ENCODE measurements around the gene AQP12A.

AQP12A gene

DNA sequence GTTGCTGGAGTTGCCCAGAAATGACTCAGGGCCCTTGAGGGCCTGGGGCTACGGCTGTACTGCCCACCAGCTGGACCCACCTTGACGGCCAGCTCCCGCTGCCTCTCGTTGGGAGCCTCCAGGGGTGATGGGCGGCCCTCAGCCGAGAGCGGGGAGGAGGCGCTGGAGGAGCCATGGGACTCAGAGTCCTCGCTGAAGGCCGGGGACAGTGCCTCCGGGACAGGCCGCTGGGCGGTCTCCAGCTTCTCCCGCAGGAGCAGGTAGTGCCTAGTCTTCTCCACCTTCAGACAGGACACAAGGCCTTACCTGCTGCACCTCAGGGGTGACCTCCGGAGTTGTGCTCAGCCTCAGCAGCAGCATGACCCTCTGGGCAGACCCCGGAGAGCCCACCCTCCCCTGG is 30.7 kb downstream of the AQP12A start:
- no peak for DNase-seq (ENCODE audit: low read depth, low spot score)

DNA sequence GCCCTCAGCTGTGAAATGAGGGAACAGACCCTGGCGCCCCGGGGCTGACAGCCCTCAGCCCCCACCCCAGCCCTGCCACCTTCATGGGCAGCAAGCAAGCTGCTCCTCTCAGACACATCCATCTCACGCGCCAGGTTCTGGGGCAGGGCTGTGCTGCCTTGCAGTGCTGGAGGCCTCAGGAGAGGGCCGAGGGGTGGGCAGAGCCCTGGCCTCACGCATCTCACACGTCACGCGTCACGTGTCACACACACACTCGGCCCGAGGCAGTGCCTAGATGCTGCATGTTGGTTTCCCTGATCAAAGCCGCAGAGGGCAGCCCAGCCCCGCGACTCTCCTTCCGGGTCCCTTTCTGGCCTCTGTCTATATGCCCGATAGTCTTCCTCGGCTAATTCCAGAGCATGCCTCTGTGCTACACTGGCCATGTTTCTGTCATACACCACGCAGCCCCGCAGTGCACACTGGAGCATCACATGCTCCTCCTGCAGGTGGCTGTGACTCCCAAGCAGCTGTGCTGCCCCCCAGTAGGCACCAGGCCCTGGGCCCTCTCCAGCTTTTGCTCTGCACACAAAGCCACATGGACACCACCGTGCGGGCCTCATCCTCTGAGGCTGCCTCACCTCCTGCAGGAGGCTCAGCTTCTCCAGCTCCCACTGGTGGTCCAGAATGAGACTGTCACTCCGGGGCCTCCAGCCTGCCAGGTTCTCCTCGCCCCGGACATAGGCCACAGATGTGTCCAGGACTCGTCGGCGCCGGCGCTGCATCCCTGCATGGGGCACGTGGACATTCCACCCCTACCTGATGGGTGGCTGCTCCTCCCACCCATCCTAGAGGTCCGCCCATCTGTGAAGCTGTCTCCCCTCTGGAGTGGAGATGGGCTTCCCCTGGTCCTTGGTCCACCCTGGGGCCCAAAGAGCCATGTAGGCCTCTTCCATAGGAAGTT is 31.4 kb downstream of the AQP12A start:
- no peak for DNase-seq (ENCODE audit: low read depth, low spot score)

DNA sequence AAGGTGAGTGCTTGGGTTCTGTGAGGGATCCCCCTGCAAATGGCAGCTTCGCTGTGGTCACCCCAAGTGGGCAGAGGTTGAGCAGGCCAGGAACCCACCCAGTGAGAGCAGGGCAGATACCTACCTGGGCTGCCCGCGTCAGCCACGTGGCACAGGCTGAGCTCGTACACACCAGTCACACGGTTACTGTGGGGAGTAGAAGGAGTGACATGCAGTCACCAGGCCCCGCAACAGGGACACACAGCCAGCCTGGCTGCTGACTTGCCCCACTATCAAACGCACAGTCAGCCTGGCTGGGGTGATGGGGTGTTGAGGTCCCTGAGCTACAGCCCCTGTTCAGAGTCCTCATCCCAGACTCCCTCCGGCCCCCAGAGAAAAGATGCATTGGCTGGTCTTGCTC is 32.2 kb downstream of the AQP12A start:
- no peak for DNase-seq (ENCODE audit: low read depth, low spot score)

DNA sequence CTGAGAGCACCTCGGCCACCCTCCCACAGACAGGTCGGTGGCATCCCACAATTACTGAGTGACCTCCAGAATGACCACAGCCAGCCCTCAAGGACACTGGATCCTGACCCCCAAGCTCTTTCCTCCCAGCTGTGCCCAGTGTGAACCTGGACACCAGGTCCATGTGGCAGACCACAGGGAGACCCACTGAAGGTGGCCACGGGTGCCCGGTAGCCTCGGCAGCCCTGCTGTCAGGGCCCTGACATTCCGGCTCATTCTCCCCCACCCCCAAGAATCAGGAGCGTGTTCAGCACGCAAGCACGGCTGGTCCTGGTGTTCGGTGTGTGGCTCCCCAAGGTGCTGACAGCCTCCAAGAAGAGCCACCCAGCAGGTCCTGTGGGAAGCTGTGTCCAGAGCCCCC is 32.8 kb downstream of the AQP12A start:
- DNase-seq (ENCODE audit: low read depth, low spot score): no peak

DNA sequence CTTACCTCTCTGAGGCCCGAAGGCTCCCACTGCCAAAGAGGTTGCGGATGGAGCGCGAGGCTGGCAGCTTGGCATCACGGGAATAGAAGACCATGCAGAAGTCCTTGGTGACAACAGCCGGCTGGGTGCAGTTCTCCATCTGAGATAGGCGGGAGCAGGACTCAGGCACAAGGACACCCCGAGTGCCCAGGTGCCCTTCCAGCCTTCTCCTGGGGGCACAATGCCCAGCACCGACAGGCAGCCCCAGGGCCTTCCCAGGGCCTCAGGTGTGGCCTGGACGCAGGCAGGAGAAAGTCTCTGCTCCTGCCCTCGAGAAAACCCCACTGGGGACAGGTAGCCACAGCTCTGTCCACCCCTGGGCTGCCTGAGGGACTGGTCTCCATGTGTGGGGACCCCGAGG is 33.6 kb downstream of the AQP12A start:
- no peak for DNase-seq (ENCODE audit: low read depth, low spot score)

DNA sequence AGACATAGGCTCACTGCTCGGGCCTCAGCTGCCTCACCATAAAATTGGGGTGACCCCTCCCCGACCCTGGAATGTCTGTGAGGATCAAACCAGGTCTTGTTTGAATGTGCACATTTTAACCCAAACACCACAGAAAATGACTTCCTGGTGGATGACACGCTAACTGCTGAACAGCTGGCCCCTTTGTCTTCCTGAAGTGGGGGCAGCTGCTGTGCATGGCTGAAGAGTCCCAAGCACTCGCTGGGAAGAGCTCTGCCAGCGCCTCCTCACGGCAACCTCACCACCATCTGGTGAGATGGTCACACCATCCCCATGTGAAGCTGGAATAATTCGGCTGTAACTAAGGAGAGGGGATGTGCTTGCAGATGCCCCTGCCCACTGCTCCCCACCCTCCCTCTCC is 34.0 kb downstream of the AQP12A start:
- DNase-seq (ENCODE audit: low read depth, low spot score): no peak

DNA sequence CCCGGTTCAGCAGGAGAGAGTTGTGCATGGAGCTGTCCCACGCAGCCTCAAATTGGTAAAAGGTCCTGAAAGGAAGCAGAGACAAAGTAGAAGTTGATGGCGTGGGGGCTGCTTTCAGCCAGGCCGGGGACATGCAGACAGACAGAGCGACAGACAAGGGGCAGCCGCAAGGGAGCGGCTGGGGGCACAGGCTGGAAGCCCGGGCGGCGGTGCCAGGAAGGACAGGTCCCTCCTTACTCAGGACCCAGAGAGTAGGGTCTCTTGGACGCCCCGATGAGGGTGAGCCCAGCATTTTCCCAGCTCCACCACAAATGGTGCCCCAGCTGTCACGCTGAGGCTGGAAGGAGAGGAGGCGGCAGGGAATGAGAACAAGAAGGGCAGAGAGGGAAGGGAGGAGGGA is 35.2 kb downstream of the AQP12A start:
- no peak for DNase-seq (ENCODE audit: low read depth, low spot score)

DNA sequence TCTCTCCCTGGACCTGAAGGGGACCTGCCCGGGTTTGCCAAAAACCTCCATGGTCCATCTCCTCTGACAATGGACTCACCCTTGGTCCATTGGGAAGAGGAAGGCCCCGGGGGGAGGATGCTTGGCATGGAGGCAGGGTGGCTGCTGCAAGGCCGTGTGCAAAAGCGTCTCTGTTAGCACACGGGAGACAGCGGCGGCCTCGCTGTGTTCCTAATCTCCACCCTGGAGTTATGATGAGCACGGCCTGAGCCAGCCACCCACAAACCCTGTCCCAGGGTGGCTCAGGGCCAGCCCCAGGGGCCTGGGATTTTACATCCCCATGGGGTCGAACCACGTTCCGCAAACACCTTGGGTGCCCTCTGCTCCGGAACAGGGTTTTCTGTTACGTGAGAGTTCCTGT is 35.8 kb downstream of the AQP12A start:
- DNase-seq (ENCODE audit: low read depth, low spot score): no peak

DNA sequence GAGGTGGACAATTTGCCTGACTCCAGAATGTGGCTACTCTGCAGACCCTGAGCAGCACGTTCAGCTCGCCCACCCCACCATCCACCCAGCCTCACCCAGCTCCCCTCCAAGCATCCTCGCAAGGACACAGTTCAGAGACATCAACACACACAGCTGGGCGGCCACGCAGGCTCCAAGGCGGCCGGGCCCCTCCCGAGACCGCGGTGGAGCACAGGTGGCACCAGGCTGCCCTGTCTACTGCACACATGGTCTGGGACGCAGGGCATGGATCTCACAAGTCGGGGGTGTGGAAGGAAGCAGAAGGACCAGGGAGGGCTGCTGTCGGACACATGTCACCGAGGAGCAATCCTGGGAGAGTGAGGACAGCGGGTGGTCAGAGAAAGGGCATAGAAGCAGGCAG is 36.2 kb downstream of the AQP12A start:
- DNase-seq (ENCODE audit: low read depth, low spot score): no peak

DNA sequence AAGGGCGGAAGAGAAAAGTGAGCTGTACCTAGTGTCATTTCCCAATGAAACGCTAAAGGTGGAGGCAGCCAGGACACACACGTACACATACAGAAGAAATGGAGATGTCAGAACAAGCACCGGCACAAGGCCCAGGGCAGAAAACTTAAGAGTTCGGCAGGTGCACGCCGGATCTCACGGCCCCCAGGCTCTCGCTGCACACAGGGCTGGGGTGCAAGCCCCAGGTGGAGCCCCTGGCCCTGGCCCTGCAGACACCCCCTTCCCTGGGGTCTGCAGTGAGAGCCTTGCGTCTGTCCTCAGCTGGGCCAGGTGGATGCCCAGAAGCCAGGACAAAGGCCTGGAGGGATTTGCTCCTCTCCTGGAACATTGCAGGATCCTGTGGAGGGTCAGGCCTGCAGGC is 36.7 kb downstream of the AQP12A start:
- DNase-seq (ENCODE audit: low read depth, low spot score): no peak

DNA sequence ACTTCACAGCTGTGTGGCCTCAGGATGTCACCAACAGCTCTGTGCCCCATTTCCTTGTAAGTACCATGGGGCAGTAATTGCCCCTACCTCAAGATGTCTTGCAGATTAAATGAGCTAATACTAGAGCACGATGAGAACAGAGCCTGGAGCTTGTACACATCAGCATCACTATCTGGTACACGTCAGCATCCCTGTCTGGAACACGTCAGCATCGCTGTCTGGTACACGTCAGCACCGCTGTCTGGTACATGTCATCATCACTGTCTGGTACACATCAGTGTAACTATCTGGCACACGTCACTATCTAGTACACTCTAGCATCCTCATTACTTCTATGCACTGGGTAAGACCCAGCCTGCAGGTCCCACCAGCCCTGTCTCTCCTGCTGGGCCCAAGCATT is 37.2 kb downstream of the AQP12A start:
- DNase-seq (ENCODE audit: low read depth, low spot score): no peak

DNA sequence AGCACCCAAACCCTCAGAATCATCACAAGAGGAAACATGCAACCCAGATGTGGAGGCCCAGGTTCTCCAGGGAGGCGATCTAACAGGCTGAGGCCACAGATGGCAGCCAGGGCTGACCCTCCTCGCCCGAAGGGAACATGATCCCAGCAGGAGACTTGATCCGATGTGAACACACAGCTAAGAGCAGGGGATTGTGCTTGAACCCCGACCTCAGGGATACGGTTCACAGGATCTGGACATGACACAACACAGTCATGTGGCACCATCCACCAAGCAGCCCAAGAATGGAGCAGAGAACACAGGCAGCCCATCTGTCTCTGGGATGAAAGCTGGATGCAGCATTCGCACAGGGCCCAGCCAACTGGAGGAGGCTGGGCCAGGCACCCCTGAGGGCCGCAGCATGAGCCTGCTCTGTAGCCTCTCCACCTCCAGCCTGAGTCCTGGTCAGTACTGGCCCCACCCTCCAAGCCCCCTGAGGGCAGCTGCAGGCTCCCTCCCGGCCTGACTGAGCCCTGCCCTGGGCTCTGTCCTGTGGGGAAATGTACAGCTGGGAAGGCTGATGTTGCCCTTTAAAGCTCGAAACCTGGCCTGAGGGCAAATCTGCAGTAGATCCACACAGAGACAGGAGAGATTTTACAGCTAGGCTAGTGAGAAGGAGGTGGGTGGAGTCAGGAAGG is 39.0 kb downstream of the AQP12A start:
- DNase-seq (ENCODE audit: low read depth, low spot score): no peak

DNA sequence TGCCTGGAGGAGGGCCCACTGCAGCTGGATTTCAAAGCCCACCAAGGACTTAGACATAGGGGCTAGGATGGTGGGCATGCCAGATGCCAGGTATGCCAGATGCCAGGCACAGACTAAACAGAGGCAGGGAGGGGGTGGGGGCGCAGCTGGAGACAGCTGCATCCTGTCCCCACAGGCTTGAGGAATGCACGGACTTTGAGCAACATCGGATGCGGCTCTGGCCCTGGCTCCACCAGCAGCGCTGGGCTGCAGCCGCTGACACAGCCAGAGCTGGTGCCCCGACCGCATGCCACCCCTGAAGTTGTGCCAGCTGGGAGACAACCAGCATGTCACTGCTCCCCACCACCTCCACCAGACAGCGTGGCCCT is 39.5 kb downstream of the AQP12A start:
- DNase-seq (ENCODE audit: low read depth, low spot score): no peak

DNA sequence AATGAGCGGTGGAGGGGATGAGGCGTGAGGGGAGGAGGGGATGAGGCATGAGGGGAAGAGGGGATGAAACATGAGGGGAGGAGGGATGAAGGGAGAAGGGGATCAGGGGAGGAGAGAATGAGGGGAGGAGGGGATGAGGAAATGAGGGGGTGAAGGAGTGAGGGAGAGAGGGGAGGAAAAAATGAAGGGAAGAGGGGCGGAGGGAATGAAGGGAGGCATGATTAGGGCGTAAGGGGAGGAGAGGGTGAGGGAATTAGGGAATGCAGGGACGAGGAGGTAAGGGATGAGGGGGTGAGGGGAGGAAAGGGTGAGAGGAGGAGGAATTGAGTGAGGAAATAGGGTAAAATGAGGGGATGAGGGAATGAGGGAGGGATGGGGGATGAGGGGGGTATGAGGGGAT is 40.5 kb downstream of the AQP12A start:
- no peak for DNase-seq (ENCODE audit: low read depth, low spot score)

DNA sequence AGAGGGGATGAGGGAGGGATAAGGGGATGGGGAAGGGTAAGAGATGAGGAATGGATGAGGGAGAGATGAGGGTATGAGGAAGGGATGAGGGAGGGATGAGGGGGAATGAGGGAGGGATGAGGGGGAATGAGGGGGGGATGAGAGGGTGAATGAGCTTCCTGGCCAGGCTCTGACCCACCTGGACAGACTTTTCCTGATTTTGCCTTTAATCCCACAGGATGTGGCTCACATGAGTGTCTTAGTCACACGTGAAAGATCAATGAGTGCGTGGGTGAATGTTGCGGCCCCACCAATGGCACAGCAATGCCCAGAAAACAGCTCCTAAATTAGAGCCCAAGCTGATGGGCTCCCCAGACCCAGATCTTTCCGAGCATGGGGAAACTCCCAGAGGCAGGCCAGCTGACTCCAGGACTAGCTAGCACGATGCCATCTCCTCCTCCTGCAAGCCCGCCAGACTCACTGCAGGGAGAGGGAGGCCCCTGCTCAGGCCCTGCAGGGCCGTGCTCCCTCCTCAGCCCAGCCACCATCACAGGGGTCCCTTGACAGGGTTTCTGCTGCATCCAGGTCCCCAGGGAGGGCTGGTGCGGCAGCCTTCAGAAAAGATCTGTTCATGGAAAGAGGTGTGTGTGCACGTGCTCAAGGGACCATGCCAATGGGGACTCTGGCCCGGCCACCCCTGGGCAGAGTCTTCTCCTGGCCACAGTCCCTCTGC is 41.4 kb downstream of the AQP12A start:
- no peak for DNase-seq (ENCODE audit: low read depth, low spot score)

DNA sequence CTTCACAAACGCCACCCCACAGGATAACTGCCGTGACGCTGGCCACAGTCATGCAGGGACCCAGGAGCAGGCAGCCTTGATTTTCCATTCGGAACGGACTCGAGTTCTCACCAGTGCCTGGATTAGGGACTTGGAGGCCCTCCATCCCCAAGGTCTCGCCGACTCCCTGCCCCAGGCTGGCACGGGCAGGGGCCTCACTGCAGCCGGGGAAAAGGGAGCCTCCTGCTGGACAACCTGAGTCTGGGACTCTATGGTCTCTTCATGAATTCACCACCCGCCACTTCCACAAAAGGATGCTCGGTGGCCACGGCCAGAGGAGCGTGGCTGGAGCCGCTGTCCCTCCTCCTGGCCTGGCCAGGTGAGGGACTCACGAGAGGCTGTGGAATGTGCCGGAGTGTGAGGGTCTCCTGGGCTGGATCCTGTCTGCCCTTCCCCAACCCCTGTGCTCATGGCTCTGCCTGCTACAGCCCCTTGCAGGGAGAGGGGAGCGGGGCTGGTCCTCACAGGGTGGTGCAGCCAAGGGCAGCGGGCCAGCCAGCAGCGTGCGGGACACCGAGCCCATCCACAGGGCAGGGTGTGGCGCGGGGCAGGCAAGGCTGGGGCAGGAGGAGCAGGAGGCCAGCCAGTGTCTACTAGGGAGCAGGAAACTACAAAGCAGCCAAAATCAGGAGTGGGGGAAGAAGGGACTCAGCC is 42.3 kb downstream of the AQP12A start:
- no peak for DNase-seq (ENCODE audit: low read depth, low spot score)

DNA sequence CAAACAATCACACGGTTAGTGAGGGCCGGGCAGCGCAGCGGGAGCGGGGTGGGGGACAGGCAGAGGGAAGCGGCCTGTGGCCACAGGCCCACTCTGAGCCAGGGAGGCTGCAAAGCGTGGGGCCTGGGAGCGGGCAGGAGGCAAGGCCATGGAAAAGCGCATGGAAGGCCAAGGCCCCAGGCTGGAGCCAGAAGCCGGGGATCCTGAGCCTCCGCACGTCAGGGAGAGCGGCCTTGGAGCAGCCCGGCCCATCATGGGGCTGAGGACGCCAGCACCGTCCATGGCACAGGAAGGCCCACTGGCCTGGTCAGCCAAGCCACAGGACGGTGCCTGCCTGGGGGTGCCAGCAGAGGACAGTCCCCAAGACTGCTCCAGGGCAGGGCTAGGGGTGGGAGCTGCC is 43.1 kb downstream of the AQP12A start:
- DNase-seq (ENCODE audit: low read depth, low spot score): no peak

DNA sequence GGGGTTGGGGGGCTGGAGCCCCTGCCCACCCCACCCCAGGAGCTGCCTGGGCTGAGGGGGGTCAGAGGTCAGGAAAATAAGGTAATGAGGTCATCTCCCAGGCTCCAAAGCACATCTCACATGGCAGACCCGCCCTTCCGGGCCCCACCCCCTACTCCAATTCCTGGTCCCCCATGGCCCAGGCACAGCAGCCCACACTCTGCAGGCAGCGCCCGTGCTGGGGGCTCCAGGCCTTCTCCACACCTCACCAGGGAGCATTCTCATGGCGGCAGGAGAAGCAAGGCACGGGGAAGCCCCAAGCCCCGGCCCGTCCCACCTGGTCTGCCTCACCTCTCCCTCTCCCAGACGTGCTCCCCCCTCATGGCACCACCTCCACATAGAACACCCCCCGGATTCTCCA is 43.8 kb downstream of the AQP12A start:
- no peak for DNase-seq (ENCODE audit: low read depth, low spot score)

DNA sequence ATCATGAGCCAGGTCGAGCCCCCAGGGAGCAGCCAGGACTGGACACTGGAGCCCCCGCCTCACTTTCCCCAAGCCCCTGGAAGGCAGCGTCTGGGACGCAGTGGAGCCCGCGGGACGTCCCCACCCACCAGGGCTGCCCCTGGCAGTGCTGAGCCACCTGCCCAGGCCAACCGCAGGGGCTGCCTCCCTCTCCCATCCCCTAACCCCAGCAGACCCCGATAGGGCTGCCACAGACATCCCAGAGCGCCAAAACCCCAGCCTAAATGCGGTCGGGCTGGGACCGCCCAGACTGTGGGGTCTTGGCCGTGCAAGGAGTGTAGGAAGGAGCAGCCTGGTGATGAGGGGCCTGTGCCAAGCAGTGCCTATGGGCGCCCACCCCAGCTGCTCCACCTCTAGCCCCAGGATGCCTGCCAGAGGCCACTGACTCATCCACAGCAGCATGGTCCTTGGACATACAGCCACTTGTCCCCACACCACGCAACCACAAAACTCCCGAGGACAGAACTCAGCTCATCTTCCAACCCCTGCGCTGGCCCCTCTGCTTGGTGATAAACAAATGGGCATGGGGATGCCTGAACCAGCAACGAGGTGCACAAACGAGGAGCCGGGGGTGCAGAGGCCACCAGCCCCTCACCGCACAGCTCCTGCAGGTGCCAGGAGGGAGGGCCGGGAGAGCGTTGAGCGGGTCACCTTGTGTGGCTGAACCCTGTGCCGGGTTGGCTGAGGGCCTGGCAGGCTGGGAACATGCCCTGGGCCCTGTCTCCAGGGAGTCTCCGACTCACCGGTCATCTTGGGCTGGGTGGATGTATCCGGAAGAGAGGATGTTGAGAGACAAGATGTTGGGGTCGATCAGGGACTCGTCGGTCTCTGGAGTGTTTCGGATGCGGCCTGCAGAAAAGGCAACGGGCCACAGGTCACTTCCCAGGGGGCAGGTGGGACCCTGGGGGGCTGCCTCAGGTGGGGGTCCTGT is 44.9 kb downstream of the AQP12A start:
- no peak for DNase-seq (ENCODE audit: low read depth, low spot score)

DNA sequence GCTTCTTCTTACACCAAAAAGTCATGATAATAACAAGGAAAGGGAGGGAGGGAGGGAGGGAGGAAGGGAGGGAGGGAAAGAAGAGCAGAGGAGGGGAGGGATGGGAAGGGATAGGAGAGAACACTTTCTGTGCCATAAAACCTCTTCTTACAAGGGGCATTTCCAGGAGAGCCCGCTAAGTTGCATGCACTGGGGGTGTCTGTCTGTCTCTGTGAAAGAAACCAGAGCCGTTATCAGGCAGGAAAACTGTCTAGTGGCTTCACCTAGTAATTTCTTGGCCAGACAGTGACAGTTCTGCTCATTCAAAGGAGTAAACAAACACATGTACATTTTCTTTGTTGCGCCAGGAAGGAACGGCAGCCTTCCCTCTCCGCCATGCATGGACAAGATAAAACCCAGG is 45.8 kb downstream of the AQP12A start:
- no peak for DNase-seq (ENCODE audit: low read depth, low spot score)

DNA sequence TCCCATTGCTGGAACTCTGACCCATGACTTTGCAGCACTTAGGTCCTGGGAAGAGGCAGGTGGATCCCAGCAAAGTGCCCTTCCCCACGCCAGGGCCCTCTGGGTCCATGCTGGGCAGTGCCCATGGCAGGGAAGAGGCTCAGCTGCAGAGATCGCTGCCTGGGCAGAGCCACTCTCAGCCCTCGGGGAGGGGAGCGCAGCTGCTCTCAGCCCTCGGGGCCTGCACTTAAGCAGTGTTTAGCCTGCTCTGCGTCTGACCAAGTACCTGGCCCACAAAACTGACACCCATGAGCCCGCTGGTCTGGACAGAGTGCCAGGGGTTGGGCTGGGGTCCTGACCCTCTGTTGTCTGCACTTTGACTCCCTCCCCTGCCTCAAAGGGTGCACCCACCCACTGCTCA is 46.3 kb downstream of the AQP12A start:
- no peak for DNase-seq (ENCODE audit: low read depth, low spot score)
